ENCODE results near the gene TRMT1. TPM values are rescaled to one million over a fixed set of nuclear protein-coding genes. Genes with fewer than 3 reads are reported as not detected.
A peak's percentile ranks its signal among the peaks of the same experiment; 100 is the strongest.

Gene TRMT1
- total and polyA plus RNA-seq, 2 donors (not counting 1 experiment from before 2014, with no cell fraction given) = 91.8 to 281 TPM

DNA sequence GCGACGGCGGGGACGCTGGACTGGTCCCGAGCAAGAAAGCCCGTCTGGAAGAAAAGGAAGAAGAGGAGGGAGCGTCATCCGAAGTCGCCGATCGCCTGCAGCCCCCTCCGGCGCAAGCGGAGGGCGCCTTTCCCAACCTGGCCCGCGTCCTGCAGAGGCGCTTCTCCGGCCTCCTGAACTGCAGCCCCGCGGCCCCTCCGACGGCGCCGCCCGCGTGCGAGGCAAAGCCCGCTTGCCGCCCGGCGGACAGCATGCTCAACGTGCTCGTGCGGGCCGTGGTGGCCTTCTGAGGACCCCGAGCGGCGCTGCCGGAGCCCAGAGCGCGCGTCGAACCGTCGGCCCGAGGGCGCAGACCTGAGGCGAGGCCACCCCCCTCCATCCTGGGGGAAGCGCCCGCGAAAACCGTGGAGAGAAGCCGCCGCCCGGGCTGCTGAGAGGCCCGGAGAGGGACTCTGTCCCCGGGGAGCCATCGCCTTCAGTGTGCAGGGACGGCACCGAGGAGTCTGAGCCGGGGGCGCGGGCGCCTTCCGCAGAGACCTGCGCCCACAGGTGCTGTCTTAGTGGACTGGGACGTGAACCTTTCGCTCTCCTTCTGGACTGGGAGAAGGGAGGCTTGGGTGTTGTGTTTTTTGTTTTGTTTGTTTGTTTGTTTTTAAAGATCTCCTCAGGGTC, 37.2 kb upstream of the TRMT1 start:
- Mint-ChIP-seq H3K27ac (peak overlapping the region; percentile 100), H3K27me3 (no peaks in the 10 kb centered on the region), H3K4me1 (peaks cover 51% of the 10 kb centered on the region), H3K9me3 (ENCODE audit: insufficient read depth) (no peaks in the 10 kb centered on the region), H3K4me3 (peak overlapping the region; percentile 92)
- H3K4me1 ChIP-seq (ENCODE audit: control insufficient read depth in 2 of 2, insufficient read depth in 2 of 2, low read length in 2 of 2) = peaks cover 34 to 59% of the 10 kb centered on the region in 2 donors
- no peak overlapping the region for H2AFZ ChIP-seq (ENCODE audit: insufficient read depth, low read depth, low read length, poor library complexity, severe bottlenecking)
- no peak for ATAC-seq (ENCODE audit: low read depth)
- H3K27me3 ChIP-seq (replicated peaks in 1 of 4; ENCODE audit: control extremely low read depth in 1 of 4, control insufficient read depth in 3 of 4, insufficient read depth in 4 of 4, low read length in 3 of 4) = no peaks in the 10 kb centered on the region
- H3K27ac ChIP-seq (ENCODE audit: low read length in 2 of 2) = peak overlapping the region; percentile 94 to 96
- peaks cover 70% of the 10 kb centered on the region for H3K79me2 ChIP-seq (ENCODE audit: control insufficient read depth, insufficient read depth, low read length)
- CTCF ChIA-PET = interaction anchor here (1.2 to 5.4 kb wide), 12 partner anchors 8 to 108 kb away, joined by 3 to 106 read pairs (median 10); partner anchors contain the start of gene LYL1
- POLR2A ChIA-PET = interaction anchor here (0.6 to 4.6 kb wide), 21 partner anchors 10 to 109 kb away, joined by 3 to 116 read pairs (median 20); partner anchors contain the start of genes LYL1 and NACC1
- peak overlapping the region; percentile 82 to 100 (median 98) for H3K4me3 ChIP-seq (ENCODE audit: control extremely low read depth in 1 of 5, extremely low read depth in 1 of 5, insufficient read depth in 1 of 5, low read depth in 2 of 5, low read length in 4 of 5)
- H3K4me2 ChIP-seq (replicated peaks; ENCODE audit: low read depth, low read length, poor library complexity, severe bottlenecking) = peak overlapping the region; percentile 95
- no peak for DNase-seq
- peaks cover 0 to 9% of the 10 kb centered on the region in 2 experiments for H3K36me3 ChIP-seq (replicated peaks in 1 of 2; ENCODE audit: control extremely low read depth in 1 of 2, control insufficient read depth in 1 of 2, extremely low read depth in 1 of 2, insufficient read depth in 2 of 2, low read length in 1 of 2)
- peak overlapping the region; percentile 97 for H3K9ac ChIP-seq (ENCODE audit: low read length)
- H4K20me1 ChIP-seq (ENCODE audit: control insufficient read depth, insufficient read depth, low read length, poor library complexity, severe bottlenecking) = peaks cover 26% of the 10 kb centered on the region
- WGBS (ENCODE audit: insufficient coverage) = under 1% methylated on average over 69 of the region's 69 CpGs
- intact Hi-C loops (cut with micrococcal nuclease) = loop anchor here (2.0 to 5.0 kb wide), 2 partner anchors 124 to 693 kb away; no protein-coding TSS in a partner anchor
- H3K9me3 ChIP-seq (ENCODE audit: control extremely low read depth in 1 of 3, control insufficient read depth in 2 of 3, insufficient read depth in 1 of 3, low read length in 2 of 3) = no peaks in the 10 kb centered on the region
- no peak for TF ChIP-seq EZH2 (IDR thresholded peaks at IDR 0.05; ENCODE audit: borderline replicate concordance, insufficient read depth, low read depth, low read length, poor library complexity, severe bottlenecking)
- TF ChIP-seq, protein P1, sequence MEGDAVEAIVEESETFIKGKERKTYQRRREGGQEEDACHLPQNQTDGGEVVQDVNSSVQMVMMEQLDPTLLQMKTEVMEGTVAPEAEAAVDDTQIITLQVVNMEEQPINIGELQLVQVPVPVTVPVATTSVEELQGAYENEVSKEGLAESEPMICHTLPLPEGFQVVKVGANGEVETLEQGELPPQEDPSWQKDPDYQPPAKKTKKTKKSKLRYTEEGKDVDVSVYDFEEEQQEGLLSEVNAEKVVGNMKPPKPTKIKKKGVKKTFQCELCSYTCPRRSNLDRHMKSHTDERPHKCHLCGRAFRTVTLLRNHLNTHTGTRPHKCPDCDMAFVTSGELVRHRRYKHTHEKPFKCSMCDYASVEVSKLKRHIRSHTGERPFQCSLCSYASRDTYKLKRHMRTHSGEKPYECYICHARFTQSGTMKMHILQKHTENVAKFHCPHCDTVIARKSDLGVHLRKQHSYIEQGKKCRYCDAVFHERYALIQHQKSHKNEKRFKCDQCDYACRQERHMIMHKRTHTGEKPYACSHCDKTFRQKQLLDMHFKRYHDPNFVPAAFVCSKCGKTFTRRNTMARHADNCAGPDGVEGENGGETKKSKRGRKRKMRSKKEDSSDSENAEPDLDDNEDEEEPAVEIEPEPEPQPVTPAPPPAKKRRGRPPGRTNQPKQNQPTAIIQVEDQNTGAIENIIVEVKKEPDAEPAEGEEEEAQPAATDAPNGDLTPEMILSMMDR (IDR thresholded peaks at IDR 0.05) = no peak

Measured in B cell (primary cell).